HL-60 (cell line): ENCODE measurements around the gene CORIN.

Experiments used
- DNase-seq, 2 experiments: peaks; one replicate each; pipeline ENCODE4 v3.0.0-alpha.2; 2010 to 2020; ENCODE audit warnings: low read depth in 1 of 2, low spot score in 1 of 2
- H3K27ac ChIP-seq: fragments of 250-450 bp; sonication (Bioruptor Pico); replicated peaks from 2 replicates; pipeline ENCODE4 v1.5.1; 2020; ENCODE audit warnings: mild to moderate bottlenecking, moderate library complexity
- H3K27me3 ChIP-seq: fragments of 250-450 bp; sonication (Bioruptor Pico); 2 replicates; pipeline ENCODE4 v1.5.1; 2021; ENCODE audit warnings: mild to moderate bottlenecking, moderate library complexity; ENCODE audit not compliant: insufficient read depth, poor library complexity, severe bottlenecking
- H3K4me3 ChIP-seq: replicated peaks from 2 replicates; pipeline ENCODE4 v1.5.1; 2011; ENCODE audit warnings: mild to moderate bottlenecking, control low read depth, low read length; ENCODE audit not compliant: insufficient read depth
- CTCF ChIP-seq: IDR thresholded peaks from one replicate; pipeline ENCODE4 v1.5.1; 2011; ENCODE audit warnings: low read length, control low read depth, inconsistent platforms; ENCODE audit not compliant: insufficient read depth
- GABPA ChIP-seq: IDR thresholded peaks from 2 replicates; pipeline ENCODE4 v1.6.1; 2012; ENCODE audit warnings: low read depth
- POLR2AphosphoS5 ChIP-seq: IDR thresholded peaks from 2 replicates; pipeline ENCODE4 v1.6.1; 2012; ENCODE audit warnings: low read depth
- REST ChIP-seq: IDR thresholded peaks from 2 replicates; pipeline ENCODE4 v1.6.1; 2012; ENCODE audit warnings: low read depth; ENCODE audit not compliant: insufficient replicate concordance
- SPI1 ChIP-seq: IDR thresholded peaks from 2 replicates; pipeline ENCODE4 v1.6.1; 2012; ENCODE audit warnings: low read depth, mild to moderate bottlenecking, borderline replicate concordance
- long read RNA-seq: library from polyadenylated mRNA; unstranded; transcript quantifications from one replicate; pipeline ENCODE4 v2.0.0, GENCODE V29; 2020

The CORIN gene
- long read RNA-seq, partial matches to known transcripts: 1 of 8 reads
- long read RNA-seq, other reads (novel, unspliced or antisense): 7 of 8 reads

- no peaks in the 10 kb centered on the region for H3K27me3 ChIP-seq
- no peak for DNase-seq
- H3K27ac ChIP-seq: no peak within 1 kb of the TSS
- no peak for TF ChIP-seq CTCF
- H3K4me3 ChIP-seq: peak within 1 kb of the TSS; percentile 65
Measured at GRCh38 chr4:47837908-47838294, at the start of gene CORIN. Gene CORIN (minus strand): TSS chr4:47838067. CDS start chr4:47837949, 118 bp downstream.

GRCh38 chr4:47882228-47882627, 44.4 kb upstream of the CORIN start:
- Histone ChIP-seq H3K4me3 (no peak overlapping the region), H3K27me3 (no peaks in the 10 kb centered on the region), H3K27ac (no peak overlapping the region)
- no peak for TF ChIP-seq POLR2AphosphoS5
- no peak for TF ChIP-seq REST
- no peak for TF ChIP-seq CTCF
- no peak for TF ChIP-seq SPI1
- no peak for DNase-seq

GRCh38 chr4:47879458-47879857, 41.6 kb upstream of the CORIN start:
- TF ChIP-seq GABPA (no peak), POLR2AphosphoS5 (no peak), CTCF (no peak)
- Histone ChIP-seq H3K27me3 (no peaks in the 10 kb centered on the region), H3K27ac (no peak overlapping the region), H3K4me3 (no peak overlapping the region)
- no peak for DNase-seq

GRCh38 chr4:47876784-47877546, 39.1 kb upstream of the CORIN start:
- H3K4me3 ChIP-seq: no peak overlapping the region
- TF ChIP-seq CTCF (no peak), GABPA (no peak), POLR2AphosphoS5 (no peak), SPI1 (no peak)

More at GRCh38 chr4:47876784-47877546, 39.1 kb upstream of the CORIN start:
- Histone ChIP-seq H3K27me3 (no peaks in the 10 kb centered on the region), H3K27ac (no peak overlapping the region)
- no peak for DNase-seq
